Fibroblast of lung (primary cell): ENCODE measurements around the gene RUFY1. TPM values are rescaled to one million over a fixed set of nuclear protein-coding genes. Genes with fewer than 3 reads are reported as not detected.
A peak's percentile ranks its signal among the peaks of the same experiment; 100 is the strongest.

ENCODE experiments used
- DNase-seq, 2 donors: peaks; one replicate each; pipeline versions ENCODE4 v3.0.0 to v3.0.0-alpha.2; 2010; ENCODE audit warnings: low read depth in 2 of 2
- H2AFZ ChIP-seq: 2 replicates; pipeline ENCODE4 v1.5.1; 2012; ENCODE audit warnings: low read length, control low read depth, inconsistent platforms
- H3K27ac ChIP-seq: 2 replicates; pipeline ENCODE4 v1.5.1; 2011; ENCODE audit warnings: low read length, control low read depth; ENCODE audit not compliant: insufficient read depth
- H3K27me3 ChIP-seq: 2 replicates; pipeline ENCODE4 v1.5.1; 2011; ENCODE audit warnings: mild to moderate bottlenecking, low read length; ENCODE audit not compliant: control insufficient read depth, insufficient read depth
- H3K36me3 ChIP-seq: 2 replicates; pipeline ENCODE4 v1.5.1; 2011; ENCODE audit warnings: low read length; ENCODE audit not compliant: control insufficient read depth, insufficient read depth
- H3K4me1 ChIP-seq: 2 replicates; pipeline ENCODE4 v1.5.1; 2011; ENCODE audit warnings: low read length; ENCODE audit not compliant: control insufficient read depth, insufficient read depth; ENCODE audit errors: extremely low read depth
- H3K4me2 ChIP-seq: 2 replicates; pipeline ENCODE4 v1.5.1; 2011; ENCODE audit warnings: low read length, control low read depth; ENCODE audit not compliant: insufficient read depth; ENCODE audit errors: extremely low read depth
- H3K4me3 ChIP-seq, 4 experiments: fragments of 200-600 bp in 1 of 4; sonication (generic) in 1 of 4; replicated peaks in 1 of 4; 2 replicates each; pipeline ENCODE4 v1.5.1; 2011 to 2016; ENCODE audit warnings: low read length in 4 of 4, low read depth in 3 of 4, mild to moderate bottlenecking in 3 of 4, control low read depth in 2 of 4, inconsistent platforms in 1 of 4, mixed read lengths in 1 of 4; ENCODE audit not compliant: insufficient read depth in 1 of 4; ENCODE audit errors: control extremely low read depth in 1 of 4
- H3K79me2 ChIP-seq: 2 replicates; pipeline ENCODE4 v1.5.1; 2012; ENCODE audit warnings: mild to moderate bottlenecking, low read length, inconsistent platforms; ENCODE audit not compliant: control insufficient read depth, insufficient read depth
- H3K9ac ChIP-seq: 2 replicates; pipeline ENCODE4 v1.5.1; 2011; ENCODE audit warnings: mild to moderate bottlenecking, low read length, control low read depth; ENCODE audit not compliant: insufficient read depth
- H3K9me3 ChIP-seq: 2 replicates; pipeline ENCODE4 v1.5.1; 2012; ENCODE audit warnings: low read depth, low read length; ENCODE audit not compliant: control insufficient read depth, insufficient read depth
- H4K20me1 ChIP-seq: 2 replicates; pipeline ENCODE4 v1.5.1; 2011; ENCODE audit warnings: low read length; ENCODE audit not compliant: control insufficient read depth, insufficient read depth; ENCODE audit errors: extremely low read depth
- EZH2 ChIP-seq: IDR thresholded peaks from 2 replicates; pipeline ENCODE4 v1.5.1; 2012; ENCODE audit warnings: low read length, control low read depth, mild to moderate bottlenecking; ENCODE audit errors: missing control alignments
- polyA plus RNA-seq, 2 donors: library from polyadenylated mRNA; depleted of rRNA in 1 of 2; stranded (reverse) in 1 of 2; unstranded in 1 of 2; fragments of >200 nt; gene quantifications; 2 replicates each; pipeline ENCODE4 v1.2.1, GENCODE V29; 2011 to 2012; ENCODE audit warnings: missing spikeins in 1 of 2
- total RNA-seq: library from RNA; depleted of rRNA; stranded (reverse); fragments of >200 nt; gene quantifications from 2 replicates; pipeline ENCODE4 v1.2.1, GENCODE V29; 2014
- TF ChIP-seq, protein P1 (sequence below), 2 donors: IDR thresholded peaks in 1 of 2; conservative IDR thresholded peaks in 1 of 2; 1 replicate in 1 of 2; 2 replicates in 1 of 2; pipeline ENCODE4 v1.5.1; 2011 to 2012; ENCODE audit warnings: low read length in 2 of 2, control low read depth in 1 of 2, inconsistent platforms in 1 of 2, low read depth in 1 of 2, mild to moderate bottlenecking in 1 of 2

Gene RUFY1
- total and polyA plus RNA-seq, 2 donors (not counting 1 experiment from before 2014, with no cell fraction given) = 32.8 to 77.8 TPM

DNA sequence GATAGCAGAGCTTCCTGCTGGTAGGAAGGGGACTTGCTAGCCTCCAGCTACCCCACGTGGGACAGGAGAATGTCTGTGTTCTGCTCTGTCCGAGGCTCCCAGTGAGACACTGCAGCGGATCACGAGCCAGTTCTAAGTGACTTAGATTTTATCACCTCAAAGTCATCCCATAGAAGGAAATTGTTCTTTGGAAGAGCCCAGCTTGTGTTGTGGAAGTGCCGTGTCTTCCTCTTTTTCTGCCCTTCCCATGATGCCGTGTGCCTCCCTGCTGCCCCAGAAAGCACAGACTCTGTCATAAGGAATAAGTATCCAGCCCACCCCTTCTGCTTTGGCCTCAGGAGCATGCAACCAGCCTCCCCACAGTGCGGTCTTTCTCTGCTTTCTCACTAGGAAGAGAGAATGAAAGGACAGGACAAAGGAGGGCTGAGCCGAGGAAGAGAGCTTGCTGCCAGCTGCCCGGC, 35.6 kb downstream of the RUFY1 start:
- Histone ChIP-seq H2AFZ (no peak overlapping the region), H3K9me3 (no peaks in the 10 kb centered on the region), H3K27ac (no peak overlapping the region), H3K4me2 (no peak overlapping the region), H3K36me3 (peaks cover 10% of the 10 kb centered on the region), H3K9ac (no peak overlapping the region), H3K27me3 (no peaks in the 10 kb centered on the region), H3K79me2 (no peaks in the 10 kb centered on the region), H3K4me3 (no peak overlapping the region), H3K4me1 (no peaks in the 10 kb centered on the region), H4K20me1 (no peaks in the 10 kb centered on the region)
- no peak for DNase-seq
- TF ChIP-seq, protein P1, sequence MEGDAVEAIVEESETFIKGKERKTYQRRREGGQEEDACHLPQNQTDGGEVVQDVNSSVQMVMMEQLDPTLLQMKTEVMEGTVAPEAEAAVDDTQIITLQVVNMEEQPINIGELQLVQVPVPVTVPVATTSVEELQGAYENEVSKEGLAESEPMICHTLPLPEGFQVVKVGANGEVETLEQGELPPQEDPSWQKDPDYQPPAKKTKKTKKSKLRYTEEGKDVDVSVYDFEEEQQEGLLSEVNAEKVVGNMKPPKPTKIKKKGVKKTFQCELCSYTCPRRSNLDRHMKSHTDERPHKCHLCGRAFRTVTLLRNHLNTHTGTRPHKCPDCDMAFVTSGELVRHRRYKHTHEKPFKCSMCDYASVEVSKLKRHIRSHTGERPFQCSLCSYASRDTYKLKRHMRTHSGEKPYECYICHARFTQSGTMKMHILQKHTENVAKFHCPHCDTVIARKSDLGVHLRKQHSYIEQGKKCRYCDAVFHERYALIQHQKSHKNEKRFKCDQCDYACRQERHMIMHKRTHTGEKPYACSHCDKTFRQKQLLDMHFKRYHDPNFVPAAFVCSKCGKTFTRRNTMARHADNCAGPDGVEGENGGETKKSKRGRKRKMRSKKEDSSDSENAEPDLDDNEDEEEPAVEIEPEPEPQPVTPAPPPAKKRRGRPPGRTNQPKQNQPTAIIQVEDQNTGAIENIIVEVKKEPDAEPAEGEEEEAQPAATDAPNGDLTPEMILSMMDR (conservative IDR thresholded peaks at IDR 0.05 in 1 of 2, IDR thresholded peaks at IDR 0.05 in 1 of 2; ENCODE audit: low read depth in 1 of 2, low read length in 2 of 2) = no peak
- TF ChIP-seq EZH2 = no peak

DNA sequence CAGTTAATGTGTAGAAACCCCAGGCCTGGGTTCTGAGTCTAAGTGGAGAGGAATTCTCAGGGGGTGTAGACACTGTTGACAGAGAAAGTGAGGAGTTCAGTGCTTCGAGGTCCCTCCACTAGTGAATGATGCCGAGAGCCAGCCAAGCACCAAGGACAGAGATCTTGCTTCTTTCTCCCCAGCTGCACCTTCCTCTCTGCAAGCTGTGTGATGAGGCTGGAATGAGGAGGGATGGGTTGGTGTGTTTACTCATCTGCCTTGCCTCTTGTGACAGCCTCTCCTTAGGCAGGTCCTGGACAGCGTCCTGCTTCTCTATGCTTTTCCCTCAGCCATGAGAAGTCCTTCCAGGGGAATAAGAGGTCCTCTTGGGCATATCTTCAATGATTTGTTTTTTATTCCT, 37.8 kb downstream of the RUFY1 start:
- Histone ChIP-seq H3K27me3 (no peaks in the 10 kb centered on the region), H3K36me3 (peaks cover 10% of the 10 kb centered on the region), H3K27ac (no peak overlapping the region), H3K79me2 (no peaks in the 10 kb centered on the region), H3K9ac (no peak overlapping the region), H4K20me1 (no peaks in the 10 kb centered on the region), H2AFZ (no peak overlapping the region), H3K9me3 (no peaks in the 10 kb centered on the region), H3K4me1 (no peaks in the 10 kb centered on the region), H3K4me2 (no peak overlapping the region), H3K4me3 (no peak overlapping the region)
- TF ChIP-seq, protein P1 (conservative IDR thresholded peaks at IDR 0.05 in 1 of 2, IDR thresholded peaks at IDR 0.05 in 1 of 2; ENCODE audit: low read depth in 1 of 2, low read length in 2 of 2) = no peak
- no peak for TF ChIP-seq EZH2
- DNase-seq = no peak

DNA sequence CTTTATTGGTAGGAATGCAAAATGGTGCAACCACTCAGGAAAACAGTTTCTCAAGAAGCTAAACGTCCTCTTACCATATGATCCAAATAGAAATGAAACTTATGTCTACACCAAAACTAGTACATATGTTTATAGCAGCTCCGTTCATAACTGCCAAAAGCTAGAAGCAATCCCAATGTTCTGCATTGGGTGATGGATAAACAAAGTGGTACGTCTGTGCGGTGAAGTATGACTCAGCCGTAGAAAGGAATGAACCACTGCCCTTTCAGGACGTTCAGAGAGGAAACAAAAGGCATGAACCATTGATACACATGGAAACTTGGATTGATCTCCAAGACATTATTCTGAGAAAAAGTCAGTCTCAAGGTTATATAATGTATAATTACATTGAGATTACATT, 45.6 kb downstream of the RUFY1 start:
- H3K36me3 ChIP-seq = peaks cover 15% of the 10 kb centered on the region
- no peak overlapping the region for H3K9ac ChIP-seq

More for the DNA sequence above, 45.6 kb downstream of the RUFY1 start:
- Histone ChIP-seq H3K4me3 (no peak overlapping the region), H3K27ac (no peak overlapping the region), H3K4me1 (no peaks in the 10 kb centered on the region), H3K4me2 (no peak overlapping the region), H3K9me3 (no peaks in the 10 kb centered on the region), H3K79me2 (no peaks in the 10 kb centered on the region), H3K27me3 (no peaks in the 10 kb centered on the region), H2AFZ (no peak overlapping the region), H4K20me1 (no peaks in the 10 kb centered on the region)
- DNase-seq = peak; percentile 72 to 91
- TF ChIP-seq, protein P1 (conservative IDR thresholded peaks at IDR 0.05 in 1 of 2, IDR thresholded peaks at IDR 0.05 in 1 of 2; ENCODE audit: low read depth in 1 of 2, low read length in 2 of 2) = no peak
- no peak for TF ChIP-seq EZH2
